DMS79 treated with DMSO at 0.1 percent for 48 hours (cell line): ENCODE measurements around the gene VIPR2.

Source experiments
- DNase-seq: peaks from one replicate; lab custom pipeline; 2025; lab: John Stamatoyannopoulos, UW

The VIPR2 gene

DNA sequence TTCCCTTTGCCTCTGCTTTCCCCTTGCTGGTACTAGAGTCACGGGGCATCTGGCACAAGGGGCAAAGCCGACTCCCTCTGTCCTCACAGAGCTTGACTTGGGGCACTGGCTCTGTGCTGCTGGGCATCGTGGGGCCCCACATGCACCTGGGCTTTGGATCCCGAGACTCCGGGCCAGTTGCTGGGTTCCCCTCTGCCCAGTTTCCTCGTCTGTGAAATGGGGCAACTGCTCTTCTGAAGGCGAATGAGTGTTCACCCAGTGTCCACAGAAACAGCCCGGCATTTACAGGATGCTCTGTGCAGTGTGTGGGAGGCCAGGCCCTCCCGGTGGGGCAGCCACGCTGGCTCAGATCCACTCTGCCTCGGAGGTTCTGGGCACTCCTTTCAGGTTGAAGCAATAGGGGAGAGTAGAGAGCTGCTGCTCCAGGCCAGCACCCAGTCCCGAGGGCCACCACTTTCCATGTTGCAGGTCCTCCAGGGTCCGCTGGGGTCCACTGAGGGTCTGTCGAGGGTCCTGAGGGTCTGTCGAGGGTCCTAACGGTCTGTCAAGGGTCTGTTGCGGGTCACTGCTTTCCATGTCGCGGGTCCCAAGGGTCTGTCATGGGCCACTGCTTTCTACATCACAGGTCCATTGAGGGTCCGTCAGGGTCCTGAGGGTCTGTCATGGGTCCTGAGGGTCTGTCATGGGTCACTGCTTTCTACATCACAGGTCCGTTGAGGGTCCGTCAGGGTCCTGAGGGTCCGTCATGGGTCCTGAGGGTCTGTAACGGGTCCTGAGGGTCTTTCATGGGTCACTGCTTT is 103.6 kb downstream of the VIPR2 start:
- no peak for DNase-seq

DNA sequence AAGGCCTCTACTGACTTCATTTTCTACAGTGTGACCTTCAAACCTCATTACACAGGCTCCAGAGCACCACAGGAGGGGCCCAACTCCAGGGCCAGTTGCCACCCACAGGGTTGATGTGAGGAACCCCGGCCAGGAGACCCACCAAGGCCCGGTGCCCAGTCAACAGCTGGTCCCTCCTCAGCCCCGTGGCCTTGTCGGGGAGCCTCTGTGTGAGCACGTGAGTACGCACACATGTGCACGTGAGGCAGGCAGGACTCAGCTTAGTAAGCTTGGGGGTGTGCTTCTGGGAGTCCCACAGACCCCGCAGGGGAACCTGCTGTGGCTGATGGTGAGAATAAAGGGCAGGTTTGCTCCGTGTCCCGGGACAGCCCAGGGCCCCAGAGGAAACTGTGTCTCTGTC is 104.5 kb downstream of the VIPR2 start:
- DNase-seq: no peak

GRCh38 chr7:159039716-159040115 is 105.0 kb downstream of the VIPR2 start:
- DNase-seq: no peak

GRCh38 chr7:159038066-159038465 is 106.6 kb downstream of the VIPR2 start:
- no peak for DNase-seq

GRCh38 chr7:159036916-159037605 is 107.6 kb downstream of the VIPR2 start:
- peak; percentile 65 for DNase-seq

DNA sequence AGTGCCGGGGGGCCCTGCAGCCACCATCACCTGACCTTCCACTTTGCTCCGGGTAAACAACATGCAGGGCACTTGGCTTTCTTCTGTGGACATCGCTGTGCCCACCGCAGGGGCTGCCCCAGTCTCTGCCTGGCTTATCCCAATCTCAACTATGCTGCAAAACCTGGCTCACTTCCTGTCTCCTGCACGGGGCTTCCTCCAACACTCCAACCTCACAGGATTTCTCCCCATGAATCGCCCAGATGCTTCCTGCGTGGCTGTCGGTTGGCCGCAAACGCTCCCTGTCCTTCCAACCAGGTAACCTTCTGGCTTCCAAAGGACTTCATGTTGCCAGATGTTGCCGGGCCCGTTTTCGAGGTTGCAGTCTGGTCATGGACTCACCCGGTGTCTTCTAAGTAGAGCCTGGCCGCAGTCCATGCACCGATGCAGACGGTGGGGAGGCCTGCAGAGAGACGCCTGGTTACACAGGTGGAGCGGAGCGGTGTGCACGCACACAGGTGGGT is 109.0 kb downstream of the VIPR2 start:
- DNase-seq: no peak

DNA sequence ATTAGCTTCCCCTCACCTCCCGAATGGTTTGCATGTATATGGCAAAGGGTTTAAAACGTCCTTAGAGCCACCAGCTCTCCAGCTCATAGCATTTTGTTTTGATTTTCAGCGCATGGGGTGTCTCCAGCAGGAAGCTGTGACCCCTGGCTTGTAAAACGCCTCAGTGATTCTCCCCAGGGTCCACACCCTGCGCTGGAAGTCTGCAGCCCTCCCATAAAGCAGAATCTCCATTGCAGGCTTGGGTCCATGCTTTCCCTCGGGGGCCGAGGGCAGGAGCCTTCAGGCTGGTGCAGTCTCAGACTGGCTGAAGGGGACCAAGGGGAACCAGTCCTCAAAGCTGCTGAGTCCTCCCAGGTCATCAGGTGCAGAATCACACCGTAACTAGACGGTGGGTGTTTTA is 109.7 kb downstream of the VIPR2 start:
- DNase-seq: no peak

DNA sequence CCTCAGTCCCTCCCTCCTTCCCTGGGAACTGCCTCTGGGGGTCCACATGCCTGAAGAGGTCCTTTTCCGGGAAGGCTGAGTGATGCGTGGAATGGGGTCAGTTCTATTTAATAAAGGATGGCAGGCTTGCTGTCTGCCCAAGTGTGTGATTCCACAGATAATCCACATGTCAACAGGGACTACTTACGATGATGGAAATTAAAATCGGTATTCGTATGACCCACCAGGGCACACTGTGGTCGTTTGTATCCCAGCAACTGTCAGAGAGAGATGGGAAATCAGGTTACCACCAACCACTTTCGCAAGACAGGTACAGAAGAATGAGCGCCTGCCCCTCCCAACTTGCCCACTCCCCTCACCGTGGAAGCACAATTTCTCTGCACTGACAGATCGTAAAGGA is 110.3 kb downstream of the VIPR2 start:
- DNase-seq: no peak

- DNase-seq: no peak
These were observed 110.7 kb downstream of the VIPR2 start for GRCh38 chr7:159033956-159034355.

- no peak for DNase-seq
These were observed 111.2 kb downstream of the VIPR2 start for GRCh38 chr7:159033473-159033825.

DNA sequence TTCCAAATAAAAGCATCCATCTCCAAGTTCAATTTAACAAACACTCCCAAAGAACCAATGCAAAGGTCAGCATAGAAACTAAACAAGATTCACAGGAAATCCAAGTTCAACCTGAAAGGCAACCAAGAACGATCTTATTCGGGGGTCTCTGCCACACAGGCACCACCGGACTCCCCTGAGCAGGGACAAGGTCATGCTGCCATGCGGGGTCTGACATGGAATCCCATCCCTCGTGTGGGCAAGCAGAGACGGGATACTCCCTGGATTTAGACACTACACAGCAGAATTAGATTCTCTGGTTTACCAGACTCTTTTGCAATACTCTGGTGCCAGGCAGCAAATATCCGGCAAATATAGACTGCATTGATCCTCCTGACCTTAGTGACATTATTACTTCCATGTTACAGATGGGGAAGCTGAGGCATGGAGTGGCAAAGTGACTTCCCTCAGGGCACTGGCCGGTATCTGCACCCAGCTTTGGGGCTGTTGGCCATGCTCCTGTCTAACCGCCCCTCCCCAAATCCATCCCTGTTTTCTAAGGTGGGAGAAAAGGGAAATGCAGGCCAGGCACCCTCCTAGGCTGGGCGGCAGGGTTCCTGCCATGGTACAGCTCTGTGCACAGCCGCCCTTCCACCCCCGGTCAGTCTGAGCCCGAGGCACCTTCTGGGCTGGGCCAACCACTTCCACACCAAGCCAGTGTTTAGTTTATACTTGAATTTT is 111.8 kb downstream of the VIPR2 start:
- DNase-seq: no peak

GRCh38 chr7:159032322-159032721 is 112.3 kb downstream of the VIPR2 start:
- no peak for DNase-seq

DNA sequence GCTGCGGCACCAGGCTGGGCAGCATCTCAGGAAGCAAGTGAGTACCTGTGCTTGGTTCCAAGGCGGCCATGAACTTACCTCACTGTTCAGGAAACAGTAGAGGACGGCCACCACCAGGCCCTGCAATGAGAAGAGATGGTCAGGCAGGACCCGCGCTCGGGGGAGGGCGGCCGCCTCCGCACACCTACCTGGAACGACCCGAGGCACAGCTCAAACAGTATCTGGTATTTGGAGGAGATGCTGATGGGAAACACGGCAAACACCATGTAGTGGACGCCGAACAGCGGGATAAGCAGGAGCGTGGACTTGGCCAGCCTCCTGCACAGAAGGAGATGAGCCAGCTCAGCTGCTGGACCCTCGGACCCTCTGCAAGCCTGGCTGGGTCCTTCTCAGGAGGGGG is 112.9 kb downstream of the VIPR2 start:
- DNase-seq: no peak

GRCh38 chr7:159031135-159031701 is 113.4 kb downstream of the VIPR2 start:
- no peak for DNase-seq

DNA sequence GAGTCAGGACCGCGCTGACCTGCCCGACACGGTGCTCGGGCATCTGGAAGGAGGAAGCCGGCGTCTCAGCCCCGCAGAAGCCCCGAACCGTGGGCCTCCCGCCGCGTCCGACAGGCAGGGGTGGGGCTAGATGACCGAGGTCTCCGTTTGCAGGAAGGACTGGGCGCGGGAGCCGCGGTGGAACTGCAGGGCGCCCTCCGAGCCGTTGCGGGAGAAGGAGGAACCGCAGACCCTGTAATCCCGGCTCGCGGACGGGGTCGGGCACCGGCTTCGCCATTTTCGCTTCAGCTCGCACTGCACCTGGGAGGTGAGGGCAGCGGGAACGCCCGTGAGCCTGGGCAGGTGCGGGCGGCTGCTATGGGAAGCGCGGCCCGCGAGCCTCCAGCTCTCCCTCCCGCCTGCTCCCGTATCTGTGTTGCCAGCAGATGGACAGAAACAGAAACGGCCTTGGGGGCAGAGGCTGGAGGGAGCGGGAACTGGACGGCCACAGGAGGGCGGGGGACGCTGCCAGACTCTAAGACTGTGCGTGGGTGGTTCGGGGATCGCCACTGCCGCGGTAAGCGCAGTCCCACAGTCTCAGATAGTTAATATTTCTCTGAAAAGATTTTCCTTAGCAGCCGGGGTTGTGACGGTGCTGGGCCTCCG is 114.1 kb downstream of the VIPR2 start:
- peak; percentile 29 for DNase-seq

GRCh38 chr7:159028508-159029401 is 115.9 kb downstream of the VIPR2 start:
- DNase-seq: no peak

GRCh38 chr7:159027789-159028507 is 116.7 kb downstream of the VIPR2 start:
- DNase-seq: peak; percentile 77

DNA sequence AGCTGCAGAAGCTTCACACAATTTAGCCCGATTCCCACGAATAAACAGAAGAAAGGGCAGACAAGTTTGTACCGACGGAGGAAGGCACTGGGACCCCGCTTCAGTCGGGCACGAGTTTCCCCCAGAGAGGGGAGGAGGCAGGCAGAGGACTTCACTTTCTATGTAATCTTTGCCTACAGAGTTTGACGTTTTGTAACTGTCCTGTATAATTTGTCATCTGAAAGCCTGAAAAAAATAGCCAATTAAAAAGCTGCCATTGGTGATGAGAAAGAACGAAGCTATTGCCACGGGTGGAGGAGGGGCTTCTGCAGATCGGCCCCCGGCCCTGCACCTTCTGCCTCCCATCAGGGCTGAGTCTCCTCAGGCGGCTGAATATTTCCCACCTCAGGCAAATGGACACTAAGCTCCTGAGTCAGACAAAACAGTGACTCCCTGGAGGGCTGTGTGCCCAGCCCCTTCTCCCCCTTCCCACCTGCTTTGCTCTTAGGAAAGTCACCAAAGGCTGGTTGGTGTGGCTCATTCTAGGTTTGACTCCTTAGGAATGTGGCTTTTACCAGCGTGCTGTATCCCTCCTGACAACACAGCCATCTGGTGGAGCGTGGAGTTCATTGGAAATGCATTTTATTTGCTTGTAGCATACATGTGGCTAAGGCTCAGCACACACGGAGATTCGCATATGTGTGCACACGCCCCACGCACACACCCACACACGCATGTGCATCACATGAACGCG is 117.4 kb downstream of the VIPR2 start:
- DNase-seq: no peak

DNA sequence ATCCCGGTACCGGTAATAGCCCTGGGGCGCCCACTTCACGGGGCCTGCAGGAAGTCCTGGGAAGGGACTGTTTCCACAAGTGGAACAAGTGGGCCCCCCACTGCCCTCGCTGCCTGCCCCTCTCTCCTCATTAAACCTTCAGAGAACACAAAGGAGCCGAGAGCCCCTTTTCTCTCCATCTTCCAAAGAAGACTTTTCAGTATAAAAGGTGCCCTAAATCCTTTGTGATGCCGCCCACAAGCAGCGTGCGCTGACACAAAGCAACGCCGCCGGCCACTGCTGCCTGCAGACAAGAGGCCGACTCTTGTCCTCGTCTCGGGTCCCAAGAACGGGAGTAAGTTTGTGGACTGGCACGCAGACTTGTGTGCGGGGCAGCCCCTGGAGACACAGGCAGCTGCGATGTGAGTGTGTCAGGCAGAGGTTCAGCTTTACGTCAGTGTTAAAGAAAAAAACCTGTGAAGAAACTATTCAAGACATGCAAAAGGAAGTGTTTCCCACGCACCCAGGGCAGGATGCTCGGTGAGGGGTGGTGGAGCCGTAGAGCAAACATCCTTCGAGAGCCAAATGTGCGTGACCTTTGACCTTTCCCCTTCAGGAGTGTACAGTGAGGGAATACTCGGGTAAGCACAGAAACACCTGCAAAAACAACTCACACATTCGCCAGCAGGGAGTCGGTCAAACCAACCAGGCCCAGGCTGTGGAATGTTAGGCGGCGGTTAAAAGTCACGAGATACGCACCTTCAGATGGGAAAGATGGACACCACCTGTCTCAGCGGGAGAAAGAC is 118.2 kb downstream of the VIPR2 start:
- no peak for DNase-seq
